HL-60 (cell line): Measurements from ENCODE around the gene REXO1.

Source experiments
- DNase-seq, 2 experiments: peaks; one replicate each; pipeline ENCODE4 v3.0.0-alpha.2; 2010 to 2020; ENCODE audit warnings: low read depth in 1 of 2, low spot score in 1 of 2
- H3K27ac ChIP-seq: fragments of 250-450 bp; sonication (Bioruptor Pico); replicated peaks from 2 replicates; pipeline ENCODE4 v1.5.1; 2020; ENCODE audit warnings: mild to moderate bottlenecking, moderate library complexity
- H3K27me3 ChIP-seq: fragments of 250-450 bp; sonication (Bioruptor Pico); 2 replicates; pipeline ENCODE4 v1.5.1; 2021; ENCODE audit warnings: mild to moderate bottlenecking, moderate library complexity; ENCODE audit not compliant: insufficient read depth, poor library complexity, severe bottlenecking
- H3K4me3 ChIP-seq: replicated peaks from 2 replicates; pipeline ENCODE4 v1.5.1; 2011; ENCODE audit warnings: mild to moderate bottlenecking, control low read depth, low read length; ENCODE audit not compliant: insufficient read depth
- GABPA ChIP-seq: IDR thresholded peaks from 2 replicates; pipeline ENCODE4 v1.6.1; 2012; ENCODE audit warnings: low read depth
- POLR2AphosphoS5 ChIP-seq: IDR thresholded peaks from 2 replicates; pipeline ENCODE4 v1.6.1; 2012; ENCODE audit warnings: low read depth
- SPI1 ChIP-seq: IDR thresholded peaks from 2 replicates; pipeline ENCODE4 v1.6.1; 2012; ENCODE audit warnings: low read depth, mild to moderate bottlenecking, borderline replicate concordance
- TF ChIP-seq, protein P1 (sequence below): IDR thresholded peaks from 2 replicates; pipeline ENCODE4 v1.6.1; 2012; ENCODE audit warnings: low read depth; ENCODE audit not compliant: insufficient replicate concordance
- TF ChIP-seq, protein P2 (sequence below): IDR thresholded peaks from one replicate; pipeline ENCODE4 v1.5.1; 2011; ENCODE audit warnings: low read length, control low read depth, inconsistent platforms; ENCODE audit not compliant: insufficient read depth

The REXO1 gene

DNA sequence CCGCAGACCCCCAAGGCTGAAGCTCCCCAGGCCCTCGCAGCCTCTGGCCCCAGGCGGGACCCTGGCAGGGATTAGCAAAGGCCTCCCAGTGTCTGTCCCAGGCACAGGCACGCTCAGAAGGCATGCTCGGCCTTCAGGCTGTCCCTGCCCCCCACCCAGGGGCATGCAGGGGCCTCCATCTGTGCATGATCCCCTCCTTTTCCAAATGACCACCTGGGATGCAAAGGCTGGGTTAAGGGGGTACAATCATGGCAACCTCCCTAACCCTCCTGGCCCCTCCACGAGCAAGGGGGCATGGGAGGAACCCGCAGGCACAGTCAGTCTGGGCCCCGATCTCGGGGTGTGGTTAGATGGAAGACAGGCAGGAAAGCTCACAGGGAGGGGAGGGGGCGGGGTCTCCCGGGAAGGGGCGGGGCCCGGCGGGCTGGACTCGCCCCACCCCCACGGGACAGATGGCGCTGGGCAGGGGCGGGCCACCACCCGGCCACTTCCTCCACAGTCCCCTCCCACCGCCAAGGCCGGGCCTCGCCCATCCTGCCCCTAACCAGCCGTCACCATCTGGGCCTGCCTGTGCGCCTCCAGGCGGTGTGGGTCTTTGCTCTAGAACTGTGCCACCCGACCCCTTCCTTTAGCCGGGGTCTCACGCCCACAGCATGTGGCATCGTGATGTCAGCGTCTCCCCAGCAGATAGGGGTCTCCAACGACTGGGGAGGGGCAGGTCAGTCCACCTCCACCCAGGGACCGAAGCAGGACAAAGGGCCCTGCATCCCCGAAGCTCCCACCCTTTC is 7.0 kb upstream of the REXO1 start:
- peak; percentile 91 to 96 for DNase-seq
- H3K4me3 ChIP-seq: peak overlapping the region; percentile 41
- peak overlapping the region; percentile 99 for H3K27ac ChIP-seq
- H3K27me3 ChIP-seq: no peaks in the 10 kb centered on the region
- TF ChIP-seq GABPA (no peak), POLR2AphosphoS5 (peak; percentile 69), SPI1 (peak; percentile 65; the same call in 1 of the 2 replicates)
- TF ChIP-seq, protein P1, sequence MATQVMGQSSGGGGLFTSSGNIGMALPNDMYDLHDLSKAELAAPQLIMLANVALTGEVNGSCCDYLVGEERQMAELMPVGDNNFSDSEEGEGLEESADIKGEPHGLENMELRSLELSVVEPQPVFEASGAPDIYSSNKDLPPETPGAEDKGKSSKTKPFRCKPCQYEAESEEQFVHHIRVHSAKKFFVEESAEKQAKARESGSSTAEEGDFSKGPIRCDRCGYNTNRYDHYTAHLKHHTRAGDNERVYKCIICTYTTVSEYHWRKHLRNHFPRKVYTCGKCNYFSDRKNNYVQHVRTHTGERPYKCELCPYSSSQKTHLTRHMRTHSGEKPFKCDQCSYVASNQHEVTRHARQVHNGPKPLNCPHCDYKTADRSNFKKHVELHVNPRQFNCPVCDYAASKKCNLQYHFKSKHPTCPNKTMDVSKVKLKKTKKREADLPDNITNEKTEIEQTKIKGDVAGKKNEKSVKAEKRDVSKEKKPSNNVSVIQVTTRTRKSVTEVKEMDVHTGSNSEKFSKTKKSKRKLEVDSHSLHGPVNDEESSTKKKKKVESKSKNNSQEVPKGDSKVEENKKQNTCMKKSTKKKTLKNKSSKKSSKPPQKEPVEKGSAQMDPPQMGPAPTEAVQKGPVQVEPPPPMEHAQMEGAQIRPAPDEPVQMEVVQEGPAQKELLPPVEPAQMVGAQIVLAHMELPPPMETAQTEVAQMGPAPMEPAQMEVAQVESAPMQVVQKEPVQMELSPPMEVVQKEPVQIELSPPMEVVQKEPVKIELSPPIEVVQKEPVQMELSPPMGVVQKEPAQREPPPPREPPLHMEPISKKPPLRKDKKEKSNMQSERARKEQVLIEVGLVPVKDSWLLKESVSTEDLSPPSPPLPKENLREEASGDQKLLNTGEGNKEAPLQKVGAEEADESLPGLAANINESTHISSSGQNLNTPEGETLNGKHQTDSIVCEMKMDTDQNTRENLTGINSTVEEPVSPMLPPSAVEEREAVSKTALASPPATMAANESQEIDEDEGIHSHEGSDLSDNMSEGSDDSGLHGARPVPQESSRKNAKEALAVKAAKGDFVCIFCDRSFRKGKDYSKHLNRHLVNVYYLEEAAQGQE: peak; percentile 5
- TF ChIP-seq, protein P2, sequence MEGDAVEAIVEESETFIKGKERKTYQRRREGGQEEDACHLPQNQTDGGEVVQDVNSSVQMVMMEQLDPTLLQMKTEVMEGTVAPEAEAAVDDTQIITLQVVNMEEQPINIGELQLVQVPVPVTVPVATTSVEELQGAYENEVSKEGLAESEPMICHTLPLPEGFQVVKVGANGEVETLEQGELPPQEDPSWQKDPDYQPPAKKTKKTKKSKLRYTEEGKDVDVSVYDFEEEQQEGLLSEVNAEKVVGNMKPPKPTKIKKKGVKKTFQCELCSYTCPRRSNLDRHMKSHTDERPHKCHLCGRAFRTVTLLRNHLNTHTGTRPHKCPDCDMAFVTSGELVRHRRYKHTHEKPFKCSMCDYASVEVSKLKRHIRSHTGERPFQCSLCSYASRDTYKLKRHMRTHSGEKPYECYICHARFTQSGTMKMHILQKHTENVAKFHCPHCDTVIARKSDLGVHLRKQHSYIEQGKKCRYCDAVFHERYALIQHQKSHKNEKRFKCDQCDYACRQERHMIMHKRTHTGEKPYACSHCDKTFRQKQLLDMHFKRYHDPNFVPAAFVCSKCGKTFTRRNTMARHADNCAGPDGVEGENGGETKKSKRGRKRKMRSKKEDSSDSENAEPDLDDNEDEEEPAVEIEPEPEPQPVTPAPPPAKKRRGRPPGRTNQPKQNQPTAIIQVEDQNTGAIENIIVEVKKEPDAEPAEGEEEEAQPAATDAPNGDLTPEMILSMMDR: no peak

DNA sequence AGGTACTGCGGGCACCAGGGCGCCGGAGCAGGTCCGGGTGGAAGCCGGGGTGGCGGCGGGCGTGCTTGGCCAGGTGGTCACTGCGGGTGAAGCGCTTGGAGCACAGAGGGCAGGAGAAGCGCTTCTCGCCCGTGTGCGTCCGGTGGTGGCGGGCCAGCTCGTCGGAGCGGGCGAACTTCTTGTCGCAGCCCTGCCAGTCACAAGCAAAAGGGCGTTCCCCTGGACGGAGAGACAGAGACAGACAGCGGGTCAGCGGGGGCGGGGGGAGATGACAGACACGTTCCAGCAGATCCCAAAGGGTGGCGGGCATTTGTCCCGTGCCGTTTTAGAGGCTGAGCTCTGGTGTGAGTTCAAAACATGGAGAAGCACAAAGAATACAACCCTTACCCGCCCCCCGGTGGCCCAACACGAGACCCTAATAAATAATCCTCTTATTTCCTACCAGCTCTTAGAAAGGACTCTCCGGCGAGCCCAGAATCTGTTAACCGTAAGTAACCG is 6.3 kb upstream of the REXO1 start:
- TF ChIP-seq POLR2AphosphoS5: peak; percentile 12; the same call in 1 of the 2 replicates
- no peak for TF ChIP-seq GABPA
- TF ChIP-seq, protein P2: no peak
- TF ChIP-seq, protein P1: no peak
- H3K27me3 ChIP-seq: no peaks in the 10 kb centered on the region
- peak; percentile 77 to 91 for DNase-seq
- peak overlapping the region; percentile 99 for H3K27ac ChIP-seq
- peak overlapping the region; percentile 41 for H3K4me3 ChIP-seq

DNA sequence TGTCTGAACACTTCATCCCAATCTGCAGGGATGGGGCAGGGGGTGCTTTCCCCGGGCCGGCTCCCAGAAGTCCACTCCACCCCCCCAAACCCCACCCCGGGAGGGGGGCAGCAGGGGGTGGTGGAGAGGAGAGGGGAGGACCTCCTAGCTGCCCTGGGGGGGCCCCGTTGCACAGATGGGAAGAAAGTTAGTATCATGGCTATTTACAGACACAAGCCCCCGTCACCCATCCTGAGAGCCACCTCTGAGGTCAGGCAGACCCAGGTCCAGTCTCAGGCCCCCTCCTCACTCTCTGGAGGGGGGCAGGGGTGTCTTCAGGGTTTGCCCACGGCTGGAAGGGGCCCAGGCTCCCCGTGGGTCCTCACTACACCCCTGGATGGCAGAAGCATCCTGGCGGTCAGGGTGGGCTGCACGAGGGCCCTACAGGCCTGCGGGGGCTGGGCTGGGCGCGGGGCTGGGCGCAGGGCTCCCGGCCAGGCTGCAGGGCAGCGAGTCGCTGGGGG is 5.8 kb upstream of the REXO1 start:
- DNase-seq: no peak
- H3K27me3 ChIP-seq: no peaks in the 10 kb centered on the region
- peak overlapping the region; percentile 41 for H3K4me3 ChIP-seq
- TF ChIP-seq POLR2AphosphoS5: no peak
- TF ChIP-seq, protein P2: no peak
- TF ChIP-seq GABPA: no peak
- no peak for TF ChIP-seq SPI1
- TF ChIP-seq, protein P1: no peak
- peak overlapping the region; percentile 99 for H3K27ac ChIP-seq
